SK-N-SH (cell line): ENCODE measurements around the gene CLK1. TPM values are rescaled to one million over a fixed set of nuclear protein-coding genes. Genes with fewer than 3 reads are reported as not detected.

Experiments used
- CTCF ChIA-PET: fragments of 300-600, 350-600 bp; formaldehyde crosslinking; extraction: SDS; loops from one replicate; lab custom pipeline; 2021; lab: Yijun Ruan, JAX
- POLR2A ChIA-PET: fragments of 350-600 bp; sonication (Branson Sonifier 250); formaldehyde crosslinking; extraction: SDS; loops from one replicate; lab custom pipeline; 2020; ENCODE audit warnings: antibody characterized with exemption, inconsistent platforms; lab: Yijun Ruan, JAX
- DNase-seq: peaks from one replicate; pipeline ENCODE4 v3.0.0; 2012
- H2AFZ ChIP-seq: fragments of 200-600 bp; sonication (generic); 2 replicates; pipeline ENCODE4 v1.8.1; 2016; ENCODE audit warnings: antibody characterized with exemption, mild to moderate bottlenecking, low read depth
- H3F3A ChIP-seq: fragments of 200-600 bp; sonication (generic); replicated peaks from 2 replicates; pipeline ENCODE3; 2016; ENCODE audit warnings: antibody characterized with exemption, mild to moderate bottlenecking; ENCODE audit not compliant: insufficient read depth
- H3K27ac ChIP-seq, 2 experiments: fragments of 200-500 bp in 1 of 2; fragments of 200-600 bp in 1 of 2; sonication (Bioruptor generic) in 1 of 2; sonication (generic), shearing (Covaris generic) in 1 of 2; 2 replicates each; pipeline versions ENCODE4 v1.5.1 to v1.6.1; 2014 to 2016; ENCODE audit warnings: low read depth in 2 of 2, inconsistent platforms in 1 of 2, low read length in 1 of 2, mild to moderate bottlenecking in 1 of 2, mixed read lengths in 1 of 2
- H3K27me3 ChIP-seq: fragments of 200-600 bp; sonication (generic), shearing (Covaris generic); 2 replicates; pipeline ENCODE4 v1.6.1; 2016; ENCODE audit warnings: mixed run types; ENCODE audit not compliant: insufficient read depth
- H3K36me3 ChIP-seq, 2 experiments: fragments of 200-500 bp in 1 of 2; fragments of 200-600 bp in 1 of 2; sonication (Bioruptor generic) in 1 of 2; sonication (generic) in 1 of 2; replicated peaks in 1 of 2; 2 replicates each; pipeline versions ENCODE3 to v1.5.1; 2014 to 2016; ENCODE audit warnings: low read length in 1 of 2, mild to moderate bottlenecking in 1 of 2; ENCODE audit not compliant: insufficient read depth in 2 of 2, control insufficient read depth in 1 of 2
- H3K4me1 ChIP-seq, 2 experiments: fragments of 200-500 bp in 1 of 2; fragments of 200-600 bp in 1 of 2; sonication (Bioruptor generic) in 1 of 2; sonication (generic), shearing (Covaris generic) in 1 of 2; 2 replicates each; pipeline versions ENCODE4 v1.5.1 to v1.6.1; 2014 to 2016; ENCODE audit warnings: low read depth in 1 of 2, low read length in 1 of 2, mixed run types in 1 of 2; ENCODE audit not compliant: insufficient read depth in 2 of 2, control insufficient read depth in 1 of 2
- H3K4me2 ChIP-seq: fragments of 200-600 bp; sonication (generic), shearing (Covaris generic); 2 replicates; pipeline ENCODE4 v1.6.1; 2017; ENCODE audit warnings: mixed run types
- H3K4me3 ChIP-seq, 2 experiments: fragments of 200-500 bp in 1 of 2; fragments of 200-600 bp in 1 of 2; sonication (Bioruptor generic) in 1 of 2; sonication (generic), shearing (Covaris generic) in 1 of 2; 2 replicates each; pipeline versions ENCODE4 v1.5.1 to v1.8.1; 2014 to 2016; ENCODE audit warnings: low read depth in 2 of 2, inconsistent platforms in 1 of 2, low read length in 1 of 2, mild to moderate bottlenecking in 1 of 2, mixed read lengths in 1 of 2, moderate library complexity in 1 of 2
- H3K79me2 ChIP-seq: fragments of 200-600 bp; sonication (generic); 2 replicates; pipeline ENCODE4 v1.8.1; 2017; ENCODE audit warnings: mild to moderate bottlenecking; ENCODE audit not compliant: insufficient read depth
- H3K9ac ChIP-seq: fragments of 200-600 bp; sonication (generic); 2 replicates; pipeline ENCODE4 v1.6.1; 2017; ENCODE audit warnings: mixed run types
- H3K9me2 ChIP-seq: fragments of 200-600 bp; sonication (generic); 2 replicates; pipeline ENCODE4 v1.6.1; 2017; ENCODE audit warnings: mixed run types
- H3K9me3 ChIP-seq: fragments of 200-600 bp; sonication (generic); 2 replicates; pipeline ENCODE4 v1.6.1; 2017; ENCODE audit warnings: mixed run types, mild to moderate bottlenecking, moderate library complexity
- H4K20me1 ChIP-seq: fragments of 200-600 bp; sonication (generic); 2 replicates; pipeline ENCODE4 v1.6.1; 2017; ENCODE audit warnings: mild to moderate bottlenecking, mixed run types; ENCODE audit not compliant: insufficient read depth
- ELF1 ChIP-seq: IDR thresholded peaks from 2 replicates; pipeline ENCODE4 v1.4.0; 2012
- GABPA ChIP-seq: IDR thresholded peaks from 2 replicates; pipeline ENCODE4 v1.4.0; 2012; ENCODE audit warnings: low read depth, mild to moderate bottlenecking
- GATA2 ChIP-seq: sonication (generic); formaldehyde crosslinking; IDR thresholded peaks from 2 replicates; pipeline ENCODE4 v1.5.0; 2020; ENCODE audit warnings: mild to moderate bottlenecking, missing genetic modification reagents
- MEF2A ChIP-seq: IDR thresholded peaks from 2 replicates; pipeline ENCODE4 v1.4.0; 2012; ENCODE audit warnings: low read depth, borderline replicate concordance
- NFIC ChIP-seq: IDR thresholded peaks from 2 replicates; pipeline ENCODE4 v1.4.0; 2012; ENCODE audit warnings: borderline replicate concordance
- NRF1 ChIP-seq: IDR thresholded peaks from 2 replicates; pipeline ENCODE4 v1.6.1; 2012; ENCODE audit warnings: low read depth, mild to moderate bottlenecking, low read length
- POLR2AphosphoS5 ChIP-seq: IDR thresholded peaks from 2 replicates; pipeline ENCODE4 v1.6.1; 2012; ENCODE audit warnings: low read depth, low read length
- RCOR1 ChIP-seq: fragments of 150-350 bp; IDR thresholded peaks from 2 replicates; pipeline ENCODE4 v1.6.1; 2017; ENCODE audit warnings: antibody characterized with exemption, low read length
- RFX5 ChIP-seq: IDR thresholded peaks from 2 replicates; pipeline ENCODE4 v1.6.1; 2012; ENCODE audit warnings: mild to moderate bottlenecking, improper control_type of control experiment, low read length
- RXRA ChIP-seq: IDR thresholded peaks from 2 replicates; pipeline ENCODE4 v1.4.0; 2012; ENCODE audit warnings: low read depth, mild to moderate bottlenecking, borderline replicate concordance
- TAF1 ChIP-seq: IDR thresholded peaks from 2 replicates; pipeline ENCODE4 v1.6.1; 2012; ENCODE audit warnings: low read depth, mild to moderate bottlenecking, low read length, moderate library complexity, borderline replicate concordance
- TEAD4 ChIP-seq: IDR thresholded peaks from 2 replicates; pipeline ENCODE4 v1.4.0; 2012; ENCODE audit warnings: mild to moderate bottlenecking, borderline replicate concordance; ENCODE audit not compliant: insufficient read depth
- WGBS: methylation state at CpG from one replicate; pipeline ENCODE4 v1.1.6; 2017; ENCODE audit warnings: low lambda C conversion rate; 5-methylcytosine and 5-hydroxymethylcytosine counted together
- polyA plus RNA-seq, 3 experiments: library from polyadenylated mRNA; depleted of rRNA; stranded (reverse); fragments of >200 nt; gene quantifications; 2 replicates each; pipeline ENCODE4 v1.2.3, GENCODE V29; 2012
- TF ChIP-seq, protein P1 (sequence below): fragments of 200-600 bp; sonication (generic); IDR thresholded peaks from 2 replicates; pipeline ENCODE4 v1.6.1; 2017; ENCODE audit warnings: antibody characterized with exemption, mild to moderate bottlenecking, moderate library complexity
- TF ChIP-seq, protein P2 (sequence below): fragments of 150-350 bp; IDR thresholded peaks from 2 replicates; pipeline ENCODE4 v1.6.1; 2016; ENCODE audit warnings: mild to moderate bottlenecking, low read depth, low read length

CLK1 gene
- polyA plus RNA-seq, 1 of the 3 experiments (the other 2 are of a cell fraction): 31.1 TPM

DNA sequence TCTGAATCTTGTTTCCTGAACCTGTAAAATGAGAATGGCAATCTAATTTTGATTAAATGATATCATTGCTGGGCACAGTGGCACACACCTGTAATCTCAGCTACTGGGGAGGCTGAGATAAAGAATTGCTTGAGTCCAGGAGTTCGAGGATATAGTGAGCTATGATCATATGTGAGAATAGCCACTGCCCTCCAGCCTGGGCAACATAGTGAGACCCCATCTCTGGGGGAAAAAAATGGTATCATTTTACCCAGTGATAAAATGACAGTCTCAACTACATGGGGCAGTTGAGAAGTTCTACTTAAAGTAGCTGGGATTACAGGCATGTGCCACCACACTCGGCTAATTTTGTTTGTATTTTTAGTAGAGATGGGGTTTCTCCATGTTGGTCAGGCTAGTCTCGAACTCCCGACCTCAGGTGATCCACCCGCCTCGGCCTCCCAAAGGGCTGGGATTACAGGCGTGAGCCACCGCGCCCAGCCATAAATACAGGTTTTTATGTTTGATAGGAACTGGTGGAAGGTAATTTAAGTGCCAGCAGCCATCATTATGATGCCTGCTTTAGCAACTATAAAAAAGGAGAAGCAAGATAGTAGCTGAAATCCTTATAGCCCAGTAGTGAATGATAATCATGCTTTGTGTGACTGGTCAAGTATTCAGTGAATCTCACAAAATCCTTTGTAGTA lies 35.7 kb downstream of the CLK1 start:
- Histone ChIP-seq H3K36me3 (peaks cover 5 to 28% of the 10 kb centered on the region in 2 experiments), H4K20me1 (no peaks in the 10 kb centered on the region), H3K9me2 (no peaks in the 10 kb centered on the region), H3K27ac (no peak overlapping the region), H3K4me1 (no peaks in the 10 kb centered on the region; a peak in 1 of 4 replicates), H3F3A (peaks cover 40% of the 10 kb centered on the region), H2AFZ (no peak overlapping the region), H3K4me3 (no peak overlapping the region), H3K27me3 (no peaks in the 10 kb centered on the region), H3K4me2 (no peak overlapping the region), H3K9me3 (no peaks in the 10 kb centered on the region)
- 98% methylated on average over 9 of the region's 9 CpGs for WGBS
- TF ChIP-seq MEF2A: no peak
- no peak for TF ChIP-seq NFIC
- TF ChIP-seq, protein P1, sequence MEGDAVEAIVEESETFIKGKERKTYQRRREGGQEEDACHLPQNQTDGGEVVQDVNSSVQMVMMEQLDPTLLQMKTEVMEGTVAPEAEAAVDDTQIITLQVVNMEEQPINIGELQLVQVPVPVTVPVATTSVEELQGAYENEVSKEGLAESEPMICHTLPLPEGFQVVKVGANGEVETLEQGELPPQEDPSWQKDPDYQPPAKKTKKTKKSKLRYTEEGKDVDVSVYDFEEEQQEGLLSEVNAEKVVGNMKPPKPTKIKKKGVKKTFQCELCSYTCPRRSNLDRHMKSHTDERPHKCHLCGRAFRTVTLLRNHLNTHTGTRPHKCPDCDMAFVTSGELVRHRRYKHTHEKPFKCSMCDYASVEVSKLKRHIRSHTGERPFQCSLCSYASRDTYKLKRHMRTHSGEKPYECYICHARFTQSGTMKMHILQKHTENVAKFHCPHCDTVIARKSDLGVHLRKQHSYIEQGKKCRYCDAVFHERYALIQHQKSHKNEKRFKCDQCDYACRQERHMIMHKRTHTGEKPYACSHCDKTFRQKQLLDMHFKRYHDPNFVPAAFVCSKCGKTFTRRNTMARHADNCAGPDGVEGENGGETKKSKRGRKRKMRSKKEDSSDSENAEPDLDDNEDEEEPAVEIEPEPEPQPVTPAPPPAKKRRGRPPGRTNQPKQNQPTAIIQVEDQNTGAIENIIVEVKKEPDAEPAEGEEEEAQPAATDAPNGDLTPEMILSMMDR: no peak
- TF ChIP-seq GATA2 (CRISPR knock-in tag): no peak
- TF ChIP-seq RFX5: no peak
- TF ChIP-seq, all 33 proteins: peak for 0
- CTCF ChIA-PET: interaction anchor here (0.8 kb wide), 1 partner anchor 10 kb away, joined by 3 read pairs; no protein-coding TSS in a partner anchor
- no peak for DNase-seq
- POLR2A ChIA-PET: interaction anchor here (0.9 kb wide), 1 partner anchor 16 kb away, joined by 3 read pairs; no protein-coding TSS in a partner anchor
- Histone ChIP-seq H3K9ac (no peak overlapping the region), H3K79me2 (no peaks in the 10 kb centered on the region)

DNA sequence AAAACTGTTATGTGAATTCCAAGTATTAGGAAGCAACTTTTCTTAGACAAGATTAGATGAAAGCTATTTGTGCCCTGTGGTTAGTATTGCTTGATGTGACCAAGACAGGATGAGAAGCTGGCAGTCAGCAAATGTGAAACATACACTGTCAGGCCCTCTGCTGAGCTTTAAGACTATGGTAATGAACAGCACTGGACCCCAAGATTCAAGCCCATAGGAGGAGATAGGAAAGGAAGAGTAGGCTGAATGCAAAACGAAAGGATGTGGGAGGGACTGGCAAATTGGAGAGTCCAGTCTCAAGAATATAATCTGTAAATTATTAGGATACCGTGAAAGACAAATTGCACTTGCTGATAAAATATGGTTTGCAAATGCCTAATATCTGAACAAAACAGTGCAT lies 36.4 kb downstream of the CLK1 start:
- no peak for TF ChIP-seq MEF2A
- TF ChIP-seq, all 33 proteins: peak for 0
- POLR2A ChIA-PET: interaction anchor here (0.6 to 0.9 kb wide), 2 partner anchors 17 to 50 kb away, joined by 3 read pairs; no protein-coding TSS in a partner anchor

DNA sequence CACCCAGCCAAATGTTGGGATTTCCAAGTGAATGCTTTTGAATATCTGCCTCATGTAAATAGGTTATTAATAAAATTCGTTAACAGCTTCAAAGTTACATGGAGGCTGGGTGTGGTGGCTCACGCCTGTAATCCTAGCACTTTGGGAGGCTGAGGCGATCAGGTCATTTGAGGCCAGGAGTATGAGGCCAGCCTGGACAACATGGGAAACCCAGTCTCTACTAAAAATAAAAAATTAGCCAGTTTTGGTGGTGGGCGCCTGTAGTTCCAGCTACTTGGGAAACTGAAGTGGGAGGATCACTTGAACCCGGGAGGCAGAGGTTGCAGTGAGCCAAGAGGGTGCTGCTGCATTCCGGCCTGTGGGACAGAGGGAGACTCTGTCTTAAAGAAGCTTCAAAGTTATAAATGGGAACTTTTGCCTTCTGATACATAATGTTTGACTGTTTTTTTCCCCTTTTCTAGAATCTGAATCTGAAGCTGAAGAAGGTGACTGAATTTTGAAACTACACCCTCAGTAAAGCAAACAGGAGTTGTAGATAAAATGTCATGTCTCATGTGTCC lies 42.7 kb downstream of the CLK1 start:
- no peaks in the 10 kb centered on the region; a peak in 1 of 4 replicates for H3K4me1 ChIP-seq
- H3K9ac ChIP-seq: no peak overlapping the region
- H4K20me1 ChIP-seq: peaks cover 2% of the 10 kb centered on the region; the same call in 1 of the 2 replicates
- no peaks in the 10 kb centered on the region for H3K27me3 ChIP-seq
- no peak overlapping the region for H2AFZ ChIP-seq
- H3K9me2 ChIP-seq: no peaks in the 10 kb centered on the region
- no peak for DNase-seq
- peaks cover 34% of the 10 kb centered on the region for H3K79me2 ChIP-seq
- H3K36me3 ChIP-seq: peaks cover 50 to 73% of the 10 kb centered on the region in 2 experiments
- H3F3A ChIP-seq: peaks cover 53% of the 10 kb centered on the region
- TF ChIP-seq ELF1 (no peak), GABPA (no peak), POLR2AphosphoS5 (no peak), RXRA (no peak), TEAD4 (no peak), RCOR1 (no peak), TAF1 (no peak), NRF1 (no peak)
- TF ChIP-seq, protein P2, sequence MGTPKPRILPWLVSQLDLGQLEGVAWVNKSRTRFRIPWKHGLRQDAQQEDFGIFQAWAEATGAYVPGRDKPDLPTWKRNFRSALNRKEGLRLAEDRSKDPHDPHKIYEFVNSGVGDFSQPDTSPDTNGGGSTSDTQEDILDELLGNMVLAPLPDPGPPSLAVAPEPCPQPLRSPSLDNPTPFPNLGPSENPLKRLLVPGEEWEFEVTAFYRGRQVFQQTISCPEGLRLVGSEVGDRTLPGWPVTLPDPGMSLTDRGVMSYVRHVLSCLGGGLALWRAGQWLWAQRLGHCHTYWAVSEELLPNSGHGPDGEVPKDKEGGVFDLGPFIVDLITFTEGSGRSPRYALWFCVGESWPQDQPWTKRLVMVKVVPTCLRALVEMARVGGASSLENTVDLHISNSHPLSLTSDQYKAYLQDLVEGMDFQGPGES: no peak
- TF ChIP-seq, protein P1: no peak
- TF ChIP-seq, all 33 proteins: peak for 0
- POLR2A ChIA-PET: no interaction called here
- Histone ChIP-seq H3K27ac (no peak overlapping the region), H3K9me3 (no peaks in the 10 kb centered on the region), H3K4me3 (no peak overlapping the region), H3K4me2 (no peak overlapping the region)
- CTCF ChIA-PET: interaction anchor here (0.8 kb wide), 1 partner anchor 9 kb away, joined by 4 read pairs; no protein-coding TSS in a partner anchor
- WGBS: over 99% methylated on average over 6 of the region's 6 CpGs

More for the DNA sequence above, 36.4 kb downstream of the CLK1 start:
- Histone ChIP-seq H2AFZ (no peak overlapping the region), H3K4me1 (no peaks in the 10 kb centered on the region; a peak in 1 of 4 replicates), H3K27me3 (no peaks in the 10 kb centered on the region), H3K79me2 (no peaks in the 10 kb centered on the region), H3K9ac (no peak overlapping the region), H3K4me3 (no peak overlapping the region), H4K20me1 (no peaks in the 10 kb centered on the region), H3F3A (peaks cover 40% of the 10 kb centered on the region), H3K4me2 (no peak overlapping the region), H3K27ac (no peak overlapping the region), H3K36me3 (peaks cover 6 to 29% of the 10 kb centered on the region in 2 experiments), H3K9me2 (no peaks in the 10 kb centered on the region), H3K9me3 (no peaks in the 10 kb centered on the region)
- DNase-seq: no peak
- CTCF ChIA-PET: interaction anchor here (2.1 kb wide), 1 partner anchor 14 kb away, joined by 6 read pairs; no protein-coding TSS in a partner anchor
- WGBS: 72% methylated on average over 2 of the region's 2 CpGs
